ENCODE measurements around the gene NVL. TPM values are rescaled to one million over a fixed set of nuclear protein-coding genes. Genes with fewer than 3 reads are reported as not detected.

NVL gene
- total and polyA plus RNA-seq, 2 donors (not counting 3 experiments of a cell fraction or from before 2014, with no cell fraction given), result 16.7 to 30.3 TPM

- TF ChIP-seq MAX (IDR thresholded peaks at IDR 0.05; ENCODE audit: insufficient read depth, insufficient read length), result no peak
- TF ChIP-seq JUN (IDR thresholded peaks at IDR 0.05; ENCODE audit: borderline replicate concordance, insufficient read depth, insufficient read length, low read depth), result no peak
- no peak for TF ChIP-seq POLR2AphosphoS5 (IDR thresholded peaks at IDR 0.05; ENCODE audit: insufficient read depth, low read depth, low read length)
- no peak for TF ChIP-seq EZH2 (IDR thresholded peaks at IDR 0.05; ENCODE audit: borderline replicate concordance, low read depth, low read length, severe bottlenecking)
- no peak for TF ChIP-seq GATA2 (IDR thresholded peaks at IDR 0.05; ENCODE audit: insufficient read depth, insufficient read length, low read depth, low read length)
- no peak for TF ChIP-seq POLR2A (IDR thresholded peaks at IDR 0.05; ENCODE audit: low read depth, low read length)
- TF ChIP-seq MYC (IDR thresholded peaks at IDR 0.05; ENCODE audit: low read depth, low read length), result no peak
- TF ChIP-seq CTCF (IDR thresholded peaks at IDR 0.05; ENCODE audit: extremely low read depth in 1 of 2, insufficient read depth in 1 of 2, low read depth in 1 of 2, low read length in 2 of 2), result no peak
- no peak for TF ChIP-seq FOS (IDR thresholded peaks at IDR 0.05; ENCODE audit: borderline replicate concordance, insufficient read depth, low read length)
- POLR2A ChIA-PET, result no interaction called here
- no peak overlapping the region for H3K27ac ChIP-seq (ENCODE audit: insufficient read depth, low read depth, low read length)
- no peak overlapping the region for H3K9ac ChIP-seq (replicated peaks; ENCODE audit: extremely low read depth, insufficient read depth, low read length)
- no peaks in the 10 kb centered on the region for H3K36me3 ChIP-seq (ENCODE audit: control insufficient read depth in 2 of 2, extremely low read depth in 1 of 2, insufficient read depth in 2 of 2, low read length in 2 of 2)
- no peaks in the 10 kb centered on the region for H3K27me3 ChIP-seq (ENCODE audit: control insufficient read depth in 2 of 2, insufficient read depth in 2 of 2, low read length in 2 of 2)
- H3K4me2 ChIP-seq (ENCODE audit: insufficient read depth, low read length), result no peak overlapping the region
- peaks cover 6% of the 10 kb centered on the region for H3K4me1 ChIP-seq (ENCODE audit: control insufficient read depth, extremely low read depth, insufficient read depth, low read length)
- H3K79me2 ChIP-seq (ENCODE audit: control insufficient read depth, insufficient read depth, low read length), result no peaks in the 10 kb centered on the region
- H3K9me1 ChIP-seq (replicated peaks; ENCODE audit: control insufficient read depth, extremely low read depth, insufficient read depth, low read length), result no peaks in the 10 kb centered on the region
- intact Hi-C loops (cut with micrococcal nuclease) (no loop called here), dilution Hi-C loops (cut with MboI; ENCODE audit: extremely low pct_ligation_motif_present, low sequenced_read_pairs) (no loop called here)
- DNase-seq (ENCODE audit: low read depth, low spot score) (no peak), FAIRE-seq (no peak)
- CTCF ChIA-PET, result no interaction called here
- no peaks in the 10 kb centered on the region for H3K9me3 ChIP-seq (replicated peaks; ENCODE audit: control insufficient read depth, insufficient read depth, low read length)
- no TSS peak for BruUV-seq (replicated peaks)
- H4K20me1 ChIP-seq (replicated peaks; ENCODE audit: control insufficient read depth, extremely low read depth, insufficient read depth, low read length), result no peaks in the 10 kb centered on the region
- no peak overlapping the region for H2AFZ ChIP-seq (ENCODE audit: low read depth, low read length)
- no peak overlapping the region for H3K4me3 ChIP-seq (replicated peaks in 1 of 3; ENCODE audit: insufficient read depth in 1 of 3, low read depth in 1 of 3, low read length in 3 of 3)
Measured at GRCh38 chr1:224199679-224200078, 130.3 kb downstream of the NVL start.

All from endothelial cell of umbilical vein (primary cell).